Effector CD8-positive, alpha-beta T cell (primary cell): ENCODE results near the gene SPAG6.
A peak's percentile ranks its signal among the peaks of the same experiment; 100 is the strongest.
"Not testable (repeated sequence)": the region's sequence is repeated elsewhere in the genome, so short reads cannot be mapped to it uniquely, and the experiment has no call there.

Experiments used
- DNase-seq: peaks from one replicate; lab custom pipeline; 2025; lab: John Stamatoyannopoulos, UW
- total RNA-seq, 4 experiments: gene quantifications; one replicate each; lab custom pipeline; 2026; lab: John Stamatoyannopoulos, UW

The SPAG6 gene
- total RNA-seq, result 0 to 0.36 (median 0.18) reads per million in 4 experiments

DNA sequence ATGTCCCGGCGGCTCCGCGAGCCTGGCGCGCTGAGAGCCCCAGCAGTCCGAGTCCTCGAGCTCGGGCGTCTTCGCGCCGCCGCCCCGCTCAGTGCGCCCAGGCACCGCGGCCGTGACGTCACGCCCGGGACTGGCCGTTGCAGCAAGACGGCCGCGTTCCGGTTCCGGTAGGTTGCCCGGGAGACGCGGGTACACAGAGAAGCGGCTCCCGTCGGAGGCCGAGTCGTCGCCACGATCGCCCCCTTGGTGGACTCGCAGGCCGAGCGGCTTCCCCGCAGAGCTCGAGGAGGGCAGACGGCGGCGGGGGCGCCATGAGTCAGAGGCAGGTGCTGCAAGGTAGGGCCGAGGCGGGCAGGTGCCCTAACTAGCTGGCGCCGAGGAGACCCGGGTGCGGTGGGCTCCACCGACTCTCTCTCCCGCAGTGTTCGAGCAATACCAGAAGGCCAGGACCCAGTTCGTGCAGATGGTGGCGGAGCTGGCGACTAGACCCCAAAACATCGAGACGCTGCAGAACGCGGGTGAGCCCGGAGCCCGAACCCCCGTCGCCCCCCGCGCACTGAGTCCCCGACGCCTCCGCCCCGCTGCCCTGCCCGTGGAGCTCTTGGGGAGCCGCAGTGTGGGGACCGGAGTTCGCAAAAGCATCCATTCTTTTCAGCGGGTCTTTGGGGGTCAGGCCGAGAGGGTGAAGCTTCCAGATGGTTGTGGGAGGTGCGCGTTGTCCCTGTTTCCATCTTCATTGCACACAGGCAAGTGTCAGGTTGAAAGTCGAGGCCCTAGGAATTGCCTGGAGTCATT, at the start of gene SPAG6:
Gene SPAG6 (plus strand): TSS at position 196 of the 795 bp plus-strand sequence. CDS start 116 bp downstream, at position 312.
- no peak for DNase-seq

DNA sequence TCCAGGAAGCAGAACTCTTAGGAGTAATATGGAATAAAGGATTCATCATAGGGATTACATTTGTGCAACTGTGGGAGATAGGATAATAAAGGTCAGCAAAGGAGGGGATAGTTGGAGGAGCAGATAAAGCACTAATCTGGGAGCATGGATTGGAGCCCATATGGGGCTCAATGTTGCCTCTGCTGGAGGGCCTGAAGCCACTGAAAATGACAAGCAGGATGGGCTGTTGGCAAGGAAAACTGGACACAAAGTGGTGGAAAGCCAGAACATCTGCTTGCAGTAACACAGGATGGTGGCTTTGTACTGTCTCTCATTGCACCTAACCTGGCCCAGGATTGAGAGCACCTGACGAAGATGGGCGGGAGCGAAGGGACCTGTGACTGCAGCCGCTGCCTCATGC, 44.1 kb upstream of the SPAG6 start:
- DNase-seq, result no peak

DNA sequence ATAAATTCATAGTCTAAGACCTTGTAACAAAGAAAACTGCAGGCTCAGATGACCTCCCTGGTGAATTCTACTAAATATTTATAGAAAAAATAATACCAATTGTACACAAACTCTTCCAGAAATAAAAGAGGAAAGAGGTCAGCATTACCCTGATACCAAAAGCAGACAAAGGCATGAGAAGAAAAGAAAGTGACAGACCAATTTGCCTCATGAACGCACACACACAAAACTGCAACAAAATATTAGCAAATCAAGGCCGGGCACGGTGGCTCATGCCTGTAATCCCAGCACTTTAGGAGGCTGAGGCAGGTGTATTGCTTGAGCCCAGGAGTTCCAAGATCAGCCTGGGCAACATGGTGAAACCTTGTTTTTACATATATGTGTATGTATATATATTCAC, 41.8 kb upstream of the SPAG6 start:
- DNase-seq, result no peak

DNA sequence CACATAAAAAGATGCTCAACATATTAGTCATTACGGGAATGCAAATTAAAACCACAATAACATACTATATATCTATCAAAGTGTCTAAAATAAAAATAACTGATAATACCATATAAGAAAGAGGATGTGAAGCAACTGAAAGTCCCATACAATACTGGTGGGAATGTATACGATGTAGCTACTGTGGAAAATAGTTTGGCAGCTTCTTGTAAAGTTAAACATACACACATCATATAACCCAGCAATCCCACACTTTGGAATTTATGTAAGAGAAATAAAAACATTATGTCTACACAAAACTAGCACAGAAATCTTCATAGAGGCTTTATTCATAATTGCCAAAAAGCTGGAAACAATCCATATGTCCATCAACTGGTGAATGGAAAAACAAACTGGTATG, 39.6 kb upstream of the SPAG6 start:
- no peak for DNase-seq

DNA sequence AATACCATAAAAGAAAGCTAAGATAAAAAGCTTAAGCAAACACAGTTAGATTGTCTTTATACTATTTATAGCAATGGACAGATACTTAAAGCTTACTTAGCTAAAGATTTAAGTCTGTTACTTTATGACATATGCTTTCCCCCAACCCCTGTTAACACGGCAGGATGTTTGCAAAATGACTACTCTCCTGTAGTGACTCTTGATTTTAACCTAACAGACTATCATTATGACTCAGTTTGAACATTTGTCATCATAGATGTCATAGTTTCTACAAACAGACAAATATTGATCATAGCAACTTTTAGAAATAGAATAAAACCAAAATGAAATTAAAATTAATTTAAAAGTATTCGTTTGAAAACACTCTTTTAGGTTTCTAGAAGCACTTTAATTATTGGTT, 36.9 kb upstream of the SPAG6 start:
- no peak for DNase-seq

DNA sequence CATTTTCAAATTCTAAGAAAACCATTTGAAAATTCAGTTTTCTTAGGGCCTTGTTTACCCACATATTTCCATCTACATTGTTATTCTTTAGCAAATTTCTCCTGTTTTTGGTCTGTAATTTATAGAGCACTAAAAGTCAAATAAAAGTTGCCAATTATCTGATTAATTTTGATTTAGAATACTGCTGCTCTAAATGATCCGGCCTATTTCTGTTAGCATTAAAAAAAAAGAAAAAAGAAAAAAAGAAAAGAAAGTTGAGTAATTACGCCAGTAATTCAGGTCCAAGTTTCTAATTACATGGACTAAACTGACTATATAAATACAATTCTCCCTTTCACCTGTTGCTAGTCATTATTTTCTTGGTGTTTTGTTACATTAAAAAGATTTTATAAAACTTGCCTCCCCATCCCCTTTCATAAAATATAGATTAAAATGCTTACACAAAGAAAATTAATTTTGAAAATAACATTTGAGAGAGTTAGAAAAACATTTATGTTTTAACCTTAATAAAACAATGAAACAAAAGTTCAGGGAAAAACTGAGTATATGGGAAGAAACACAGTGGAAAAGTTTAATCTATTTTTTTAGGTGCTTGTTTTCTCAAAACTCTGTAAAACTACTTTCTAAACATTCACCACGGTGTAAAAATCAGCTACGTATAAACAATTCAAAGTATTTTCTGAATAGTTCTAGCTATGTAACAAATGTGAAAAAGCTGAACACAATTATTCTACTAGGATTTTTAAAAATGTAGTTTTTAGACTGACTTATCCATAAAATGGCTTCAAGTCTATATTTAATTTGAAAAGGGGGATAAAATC, 35.9 kb upstream of the SPAG6 start:
- DNase-seq, result no peak

DNA sequence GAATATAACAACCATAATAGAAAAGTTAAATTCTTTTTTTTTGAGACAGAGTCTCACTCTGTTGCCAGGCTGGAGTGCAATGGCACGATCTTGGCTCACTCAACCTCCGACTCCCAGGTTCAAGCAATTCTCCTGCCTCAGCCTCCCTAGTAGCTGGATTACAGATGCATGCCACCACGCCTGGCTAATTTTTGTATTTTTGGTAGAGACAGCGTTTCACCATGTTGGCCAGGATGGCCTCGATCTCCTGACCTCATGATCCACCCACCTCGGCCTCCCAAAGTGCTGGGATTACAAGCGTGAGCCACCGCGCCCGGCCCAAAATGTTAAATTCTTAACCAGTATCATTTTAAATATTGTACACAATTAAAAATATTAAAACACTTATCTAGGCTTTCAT, 35.3 kb upstream of the SPAG6 start:
- DNase-seq, result not testable (repeated sequence)

DNA sequence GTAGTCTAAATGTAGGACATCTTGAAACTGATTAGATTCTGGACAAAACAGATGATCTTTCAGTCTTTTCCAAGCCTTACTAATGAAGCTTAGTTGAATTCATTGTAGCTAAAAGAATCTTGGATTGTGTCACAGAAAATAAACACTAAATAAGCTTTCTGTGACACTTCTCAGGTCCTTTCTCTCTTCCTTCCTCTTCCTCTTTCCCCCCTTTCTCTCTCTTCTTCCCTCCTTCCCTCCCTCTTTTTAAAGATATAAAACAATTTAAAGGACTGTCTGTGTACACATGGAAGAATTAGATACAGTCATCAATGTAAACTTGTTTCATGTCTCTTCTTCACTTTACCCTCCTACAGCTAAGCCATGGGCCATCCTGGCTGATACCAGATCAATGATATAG, 34.4 kb upstream of the SPAG6 start:
- no peak for DNase-seq

DNA sequence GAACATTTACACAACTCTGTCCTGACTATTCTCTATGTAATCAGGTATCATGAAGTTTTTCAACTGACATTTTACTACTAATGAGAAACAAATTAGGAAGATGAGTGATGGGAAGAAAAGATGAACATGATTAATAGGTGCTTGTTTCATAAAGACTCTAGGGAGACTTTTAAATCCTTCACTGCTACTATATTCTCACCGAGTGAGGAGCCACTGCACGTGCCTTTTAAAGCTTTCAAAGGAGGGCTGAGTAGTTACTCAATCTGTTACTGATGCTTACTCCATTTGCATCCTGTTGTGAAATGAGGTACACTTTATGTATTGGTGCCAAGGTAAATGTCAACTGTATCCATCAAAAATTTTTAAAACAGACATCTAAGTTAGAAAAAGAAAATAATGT, 30.4 kb upstream of the SPAG6 start:
- DNase-seq, result no peak

DNA sequence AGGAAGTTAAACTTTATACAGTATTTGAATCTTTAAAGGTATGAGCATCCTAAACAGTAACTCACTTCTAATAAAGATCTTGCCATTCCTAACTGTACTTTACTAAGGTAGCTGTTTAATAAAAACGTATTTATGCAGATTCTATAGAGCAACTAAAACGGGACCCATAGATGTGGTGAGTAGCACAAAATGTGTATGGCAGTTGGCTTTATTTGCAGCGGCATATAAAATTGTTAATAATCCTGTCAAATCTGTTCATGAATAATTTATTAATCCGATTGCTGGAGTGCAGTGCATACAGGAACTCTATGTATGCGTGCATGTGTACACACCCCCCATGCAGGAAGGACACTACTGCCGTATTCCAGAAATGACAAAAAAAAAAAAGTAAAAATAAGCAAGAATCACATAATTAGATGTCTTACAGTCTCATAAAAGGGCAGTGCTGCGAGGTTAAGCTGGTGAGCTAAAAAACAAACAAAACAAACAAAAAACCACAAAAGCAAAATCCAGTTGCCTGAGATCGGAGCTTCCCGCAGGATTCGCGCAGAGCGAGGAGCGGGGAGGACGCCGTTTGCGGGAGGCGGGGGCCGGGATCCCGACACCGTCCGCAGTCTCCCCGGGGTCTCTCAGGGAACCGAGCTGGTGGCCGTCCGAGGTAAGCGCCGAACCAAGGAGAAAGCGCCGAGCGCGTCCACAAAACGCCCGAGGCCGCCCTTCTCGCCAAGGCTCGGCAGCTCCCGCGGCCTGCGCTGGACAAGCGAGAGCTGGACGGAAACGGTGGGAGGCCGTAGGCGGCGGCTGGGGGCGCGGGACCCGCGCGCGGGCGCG, 29.6 kb upstream of the SPAG6 start:
- DNase-seq, result no peak

DNA sequence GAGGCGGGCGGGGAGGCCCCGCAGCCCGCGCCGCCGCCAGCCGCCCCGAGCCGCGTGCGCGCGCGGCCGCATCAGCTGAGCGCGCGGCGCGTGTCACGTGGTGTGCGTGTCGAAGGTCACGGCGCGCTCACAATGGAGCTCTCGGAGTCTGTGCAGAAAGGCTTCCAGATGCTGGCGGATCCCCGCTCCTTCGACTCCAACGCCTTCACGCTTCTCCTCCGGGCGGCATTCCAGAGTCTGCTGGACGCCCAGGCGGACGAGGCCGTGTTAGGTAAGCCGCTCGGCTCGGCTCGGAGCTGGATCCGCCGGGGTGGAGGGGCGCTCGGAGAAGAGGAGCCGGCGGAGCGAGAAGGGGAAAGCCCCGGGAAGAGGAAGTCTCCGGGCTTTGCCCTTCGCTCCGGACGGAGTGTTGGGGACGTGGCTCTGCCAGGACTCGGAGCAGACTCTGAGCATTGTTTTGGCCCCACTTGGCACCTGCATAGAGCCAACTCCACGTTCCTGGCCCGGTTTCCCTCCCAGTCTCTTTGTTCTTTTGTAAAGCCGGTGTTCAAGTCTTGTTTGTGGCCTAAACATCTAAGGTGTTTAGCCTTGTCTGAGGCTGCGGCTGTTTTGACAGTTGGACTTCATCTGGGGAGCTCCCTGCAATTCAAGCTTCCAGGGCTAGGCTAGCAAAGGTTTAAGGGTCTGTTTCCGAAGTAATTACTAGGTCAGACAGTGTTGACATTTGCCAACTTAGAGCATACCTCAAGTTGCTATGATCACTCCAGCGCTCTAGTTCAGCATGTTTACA, 28.8 kb upstream of the SPAG6 start, which contains the start of gene COMMD3:
Gene COMMD3 (plus strand): TSS at position 103 of the 790 bp plus-strand sequence. CDS start 30 bp downstream, at position 133.
- DNase-seq, result peak; percentile 56

DNA sequence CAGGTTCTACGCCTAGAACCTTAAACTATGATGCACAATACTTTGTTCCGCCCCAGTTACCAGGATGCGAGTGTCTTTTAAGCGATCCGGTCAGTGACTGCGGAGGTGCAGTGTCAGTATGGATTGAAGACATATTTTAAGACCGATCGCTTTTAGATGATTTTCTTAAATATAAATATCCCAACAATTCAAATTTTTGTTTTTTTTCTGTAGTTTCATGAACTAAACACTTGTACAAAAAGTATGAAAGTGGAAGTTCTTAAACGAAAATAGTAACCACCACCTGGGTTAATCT, 28.3 kb upstream of the SPAG6 start:
- no peak for DNase-seq

DNA sequence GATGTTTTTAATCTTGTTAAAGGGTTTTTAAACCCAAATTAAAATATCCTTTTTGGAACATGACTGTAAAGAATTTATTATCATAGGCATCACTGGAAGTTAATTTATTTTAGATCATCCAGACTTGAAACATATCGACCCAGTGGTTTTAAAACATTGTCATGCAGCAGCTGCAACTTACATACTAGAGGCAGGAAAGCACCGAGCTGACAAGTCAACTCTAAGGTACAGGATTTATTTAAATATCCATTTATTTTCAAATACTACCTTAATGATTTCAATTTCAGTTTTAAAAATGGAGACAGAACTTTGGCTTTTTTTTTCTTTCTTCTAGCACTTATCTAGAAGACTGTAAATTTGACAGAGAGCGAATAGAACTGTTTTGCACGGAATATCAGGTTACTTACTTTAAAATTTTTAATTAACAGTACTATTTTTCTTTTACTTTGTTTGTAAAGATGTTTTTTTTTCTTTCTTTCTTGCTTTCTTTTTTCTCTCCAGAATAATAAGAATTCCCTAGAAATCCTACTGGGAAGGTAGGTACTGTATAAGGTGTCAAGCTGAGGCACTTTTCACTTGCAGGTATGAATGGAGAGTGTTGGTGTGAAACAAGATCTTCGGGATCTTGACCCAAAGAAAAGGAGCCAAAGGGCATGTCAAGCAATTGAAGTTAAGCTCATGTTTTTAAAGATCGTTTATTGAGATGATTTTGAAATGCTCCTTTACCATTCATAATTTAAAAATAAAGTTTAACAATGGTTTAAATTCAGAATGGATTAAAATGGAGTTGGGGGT, 27.3 kb upstream of the SPAG6 start:
- no peak for DNase-seq

DNA sequence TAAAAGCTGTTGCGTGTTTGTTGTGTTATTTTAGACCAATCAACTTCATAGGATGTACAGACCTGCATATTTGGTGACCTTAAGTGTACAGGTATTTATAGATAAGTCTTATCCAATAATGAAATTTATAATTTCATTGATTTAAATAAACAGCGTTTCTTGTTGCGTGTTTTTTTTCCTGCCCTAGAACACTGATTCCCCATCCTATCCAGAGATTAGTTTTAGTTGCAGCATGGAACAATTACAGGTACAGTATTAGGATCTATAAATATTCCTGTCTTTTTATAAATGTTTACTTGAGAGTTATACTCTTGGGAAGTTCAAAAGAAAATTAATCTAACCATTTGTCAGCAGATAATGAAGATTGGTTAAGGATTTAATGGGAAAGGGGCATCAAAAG, 26.5 kb upstream of the SPAG6 start:
- no peak for DNase-seq

DNA sequence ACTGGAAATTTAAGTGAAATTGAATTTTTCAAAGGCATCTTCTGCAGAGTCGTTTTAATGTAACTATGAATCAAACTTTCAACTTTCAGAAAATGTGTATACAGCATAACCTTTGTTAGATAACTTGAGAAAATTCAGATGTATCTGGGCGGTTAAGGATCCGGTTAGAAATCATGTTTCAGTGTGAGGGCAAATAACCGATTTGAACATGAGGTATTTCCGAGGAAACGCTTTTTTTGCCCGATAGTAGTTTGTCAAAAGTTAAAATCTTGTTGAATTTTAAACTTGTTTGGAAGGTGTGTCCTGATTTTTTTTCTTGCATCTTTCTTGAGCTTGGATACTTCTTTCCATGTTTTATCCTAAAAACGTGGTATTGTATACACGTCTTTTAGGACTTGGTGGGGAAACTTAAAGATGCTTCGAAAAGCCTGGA, 25.7 kb upstream of the SPAG6 start:
- DNase-seq, result no peak

DNA sequence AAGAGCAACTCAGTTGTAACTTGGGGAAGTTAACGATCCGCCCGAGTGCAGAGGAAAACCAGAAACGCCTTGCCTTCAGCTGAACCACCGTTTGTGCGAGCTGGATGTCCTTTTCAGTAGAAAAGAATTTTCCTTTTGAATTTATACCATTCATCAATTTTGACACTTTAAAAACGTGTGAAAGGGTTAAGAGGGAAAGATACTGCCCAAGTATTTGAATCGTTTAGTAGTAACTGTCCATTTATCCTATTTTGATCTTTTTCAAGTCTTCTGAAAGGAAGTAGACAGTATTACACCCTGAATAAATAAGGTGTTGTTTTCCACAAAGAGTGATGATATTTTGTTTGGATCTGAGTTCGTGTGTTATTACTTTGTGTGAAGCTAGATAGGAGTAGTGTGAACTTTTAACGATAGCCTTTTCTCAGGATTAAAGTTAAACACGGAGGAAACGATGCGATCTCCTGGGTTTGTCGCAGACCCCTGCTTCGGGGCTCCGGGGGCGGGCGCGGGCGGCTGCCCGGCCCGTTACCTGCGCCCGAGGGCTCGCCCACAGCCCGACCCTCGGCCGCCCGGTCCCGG, 25.2 kb upstream of the SPAG6 start:
- DNase-seq, result no peak

DNA sequence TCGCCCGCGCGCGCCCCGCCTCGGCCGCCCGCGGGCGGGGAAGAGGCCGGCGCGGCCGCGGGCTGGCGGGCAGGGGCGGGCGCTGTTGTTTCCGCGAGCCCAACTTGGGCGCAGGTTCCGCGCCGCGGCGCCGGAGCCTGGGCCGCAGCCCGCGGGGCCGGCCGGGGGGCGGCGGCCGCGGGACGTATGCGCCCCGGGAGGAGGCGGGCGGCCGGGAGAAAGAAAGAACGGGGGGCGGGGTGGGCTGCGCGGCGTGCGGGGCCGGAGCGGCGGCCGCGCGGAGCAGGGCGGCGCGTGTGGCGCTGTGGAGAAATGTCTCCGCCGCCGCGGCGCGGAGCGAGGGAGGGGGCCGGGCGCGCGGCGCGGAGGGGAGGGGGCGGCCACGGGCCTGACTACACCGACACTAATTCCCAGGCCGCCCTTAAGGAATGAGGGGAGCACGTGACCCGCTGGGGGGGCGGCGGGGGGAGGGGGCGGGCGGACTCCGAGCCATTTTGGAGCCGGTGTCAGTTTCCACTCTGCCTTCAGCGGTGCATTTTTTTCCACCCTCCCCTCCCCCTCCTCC, 24.6 kb upstream of the SPAG6 start, which contains the start of gene BMI1:
Gene BMI1 (plus strand): TSS at position 509 of the 565 bp plus-strand sequence. CDS start 5,351 bp downstream, outside the sequence.
- peak; percentile 43 for DNase-seq

DNA sequence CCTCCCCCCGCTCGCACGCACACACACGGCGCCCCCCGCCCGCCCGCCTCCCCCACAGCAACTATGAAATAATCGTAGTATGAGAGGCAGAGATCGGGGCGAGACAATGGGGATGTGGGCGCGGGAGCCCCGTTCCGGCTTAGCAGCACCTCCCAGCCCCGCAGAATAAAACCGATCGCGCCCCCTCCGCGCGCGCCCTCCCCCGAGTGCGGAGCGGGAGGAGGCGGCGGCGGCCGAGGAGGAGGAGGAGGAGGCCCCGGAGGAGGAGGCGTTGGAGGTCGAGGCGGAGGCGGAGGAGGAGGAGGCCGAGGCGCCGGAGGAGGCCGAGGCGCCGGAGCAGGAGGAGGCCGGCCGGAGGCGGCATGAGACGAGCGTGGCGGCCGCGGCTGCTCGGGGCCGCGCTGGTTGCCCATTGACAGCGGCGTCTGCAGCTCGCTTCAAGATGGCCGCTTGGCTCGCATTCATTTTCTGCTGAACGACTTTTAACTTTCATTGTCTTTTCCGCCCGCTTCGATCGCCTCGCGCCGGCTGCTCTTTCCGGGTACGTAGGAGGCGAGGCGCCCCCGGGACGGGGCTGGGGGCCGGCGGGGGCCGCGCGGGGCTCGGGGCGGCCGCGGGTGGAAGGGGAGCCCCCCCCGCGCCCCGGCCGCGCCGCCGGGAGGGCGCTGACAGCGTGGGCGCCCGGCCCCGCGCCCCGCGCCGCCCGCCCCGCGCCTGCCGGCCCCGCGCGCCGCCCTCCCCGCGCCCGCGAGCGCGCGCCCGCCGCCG, 24.0 kb upstream of the SPAG6 start:
- DNase-seq, result peak; percentile 43
